ENCODE measurements around the gene HARS1. TPM values are rescaled to one million over a fixed set of nuclear protein-coding genes. Genes with fewer than 3 reads are reported as not detected.
"Not testable (repeated sequence)": the region's sequence is repeated elsewhere in the genome, so short reads cannot be mapped to it uniquely, and the experiment has no call there.

HARS1 gene
- total and polyA plus RNA-seq, 9 donors = 26.8 to 68.6 (median 41.7) TPM

GRCh38 chr5:140672455-140673186, 18.5 kb downstream of the HARS1 start:
- H3K27ac ChIP-seq = no peak overlapping the region
- intact Hi-C loops (cut with DNase I) = no loop called here
- no peak for TF ChIP-seq CTCF (IDR thresholded peaks at IDR 0.05)
- no peaks in the 10 kb centered on the region for H3K36me3 ChIP-seq
- no peak overlapping the region for H3K4me3 ChIP-seq
- peak in 3 of 5 donors; percentile 28 to 69 (median 59) for DNase-seq
- no peaks in the 10 kb centered on the region for H3K27me3 ChIP-seq
- H3K9me3 ChIP-seq = no peaks in the 10 kb centered on the region
- peaks cover 3% of the 10 kb centered on the region for H3K4me1 ChIP-seq (ENCODE audit: insufficient read depth)
- 20 to 49% (median 29%) methylated on average over 57 to 70 of the region's 70 CpGs for WGBS, 3 donors

DNA sequence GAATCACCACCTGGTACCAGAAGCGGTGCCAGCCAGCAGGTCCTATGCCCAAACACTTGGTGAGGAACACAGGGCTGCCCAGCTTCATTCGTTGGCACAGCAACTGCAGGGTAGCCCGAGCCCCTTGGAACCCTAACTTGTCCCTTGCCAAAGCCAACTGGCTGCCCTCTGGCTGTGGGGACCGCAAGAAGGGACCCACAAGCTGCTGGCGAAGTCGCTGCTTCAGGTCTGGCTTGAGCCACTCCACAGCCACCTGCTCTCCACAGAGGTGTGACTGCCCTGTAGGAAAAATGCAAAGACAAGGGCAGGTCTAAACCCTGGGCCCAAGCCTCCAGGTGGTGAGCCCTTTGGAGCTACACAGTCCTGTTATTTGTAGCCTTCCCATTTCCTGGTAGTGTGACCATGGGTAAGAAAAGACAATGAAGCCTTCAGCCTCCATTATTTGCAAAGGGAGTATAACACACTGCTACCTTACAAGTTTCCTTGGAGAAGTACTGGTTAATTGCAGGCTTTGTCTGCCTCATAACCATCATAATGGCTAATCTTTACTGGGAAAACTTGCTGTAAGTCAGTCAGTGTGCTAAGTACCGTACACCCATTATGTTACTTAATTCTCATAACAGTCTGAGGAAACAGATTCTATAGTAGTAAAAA, 19.6 kb downstream of the HARS1 start:
- peaks cover 5% of the 10 kb centered on the region for H3K4me1 ChIP-seq (ENCODE audit: insufficient read depth)
- no peaks in the 10 kb centered on the region for H3K9me3 ChIP-seq
- H3K27me3 ChIP-seq = no peaks in the 10 kb centered on the region
- intact Hi-C loops (cut with DNase I) = no loop called here
- no peak for DNase-seq
- 96 to 97% (median 97%) methylated on average over 1 to 6 of the region's 7 CpGs for WGBS, 3 donors
- H3K4me3 ChIP-seq = no peak overlapping the region
- no peak overlapping the region for H3K27ac ChIP-seq
- no peak for TF ChIP-seq POLR2A (IDR thresholded peaks at IDR 0.05)
- no peak for TF ChIP-seq CTCF (IDR thresholded peaks at IDR 0.05)
- TF ChIP-seq EP300 (IDR thresholded peaks at IDR 0.05) = no peak
- H3K36me3 ChIP-seq = no peaks in the 10 kb centered on the region

- H3K27ac ChIP-seq; intact Hi-C loops (cut with DNase I); H3K27me3 ChIP-seq; H3K9me3 ChIP-seq; H3K36me3 ChIP-seq; H3K4me1 ChIP-seq (ENCODE audit: insufficient read depth); DNase-seq; H3K4me3 ChIP-seq: not testable (repeated sequence)
- 90 to 97% (median 95%) methylated on average over 4 of the region's 4 CpGs for WGBS, 3 donors
Observed at GRCh38 chr5:140671035-140671434, 20.1 kb downstream of the HARS1 start.

DNA sequence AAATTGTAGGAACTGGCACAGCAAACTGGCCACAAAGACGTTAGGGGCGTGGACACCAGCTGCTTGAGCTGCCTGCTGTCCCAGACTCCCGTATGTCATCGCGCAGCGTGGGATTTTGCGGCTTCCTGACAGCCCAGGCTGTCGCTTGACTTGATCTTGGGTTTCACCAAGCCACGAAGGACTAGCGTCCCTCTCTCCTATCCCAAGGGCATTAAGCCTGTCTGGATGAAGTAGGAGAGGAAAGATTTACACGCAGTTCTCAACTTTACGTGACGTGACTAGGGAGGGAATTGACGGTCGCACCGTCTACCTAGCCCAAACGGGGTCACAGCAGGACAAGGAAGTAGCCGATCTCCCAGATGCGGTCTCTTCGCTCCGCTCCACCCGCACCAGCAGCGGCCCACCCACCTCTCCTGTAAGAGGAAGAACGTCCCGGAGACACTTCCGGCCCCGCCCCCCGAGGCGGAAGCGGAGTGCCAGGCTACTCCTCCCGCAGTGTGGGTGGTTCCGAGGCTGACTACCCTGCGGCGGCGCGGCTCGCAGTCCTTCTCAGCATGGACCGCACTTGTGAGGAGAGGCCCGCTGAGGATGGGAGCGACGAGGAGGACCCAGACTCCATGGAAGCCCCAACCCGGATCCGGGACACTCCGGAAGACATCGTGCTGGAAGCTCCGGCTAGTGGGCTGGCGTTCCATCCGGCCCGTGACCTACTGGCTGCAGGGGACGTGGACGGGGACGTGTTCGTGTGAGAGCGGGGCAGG, 26.6 kb downstream of the HARS1 start, which contains the start of gene WDR55:
Gene WDR55 (plus strand): TSS at position 546 of the 761 bp plus-strand sequence. CDS start 9 bp downstream, at position 555.
- DNase-seq = peak; percentile 92 to 94 (median 93)
- peak within 1 kb of the TSS; percentile 86 for H3K4me3 ChIP-seq
- peak within 1 kb of the TSS in 1 of 2 donors; percentile 74 for H3K27ac ChIP-seq
- H3K9me3 ChIP-seq = no peaks in the 10 kb centered on the region
- H3K27me3 ChIP-seq = no peaks in the 10 kb centered on the region
- intact Hi-C loops (cut with DNase I) = no loop called here
- WGBS, 3 donors = 0% methylated on average over 47 to 54 of the region's 54 CpGs
- TF ChIP-seq EP300 (IDR thresholded peaks at IDR 0.05) = peak; percentile 34
- peak; percentile 56 for TF ChIP-seq POLR2A (IDR thresholded peaks at IDR 0.05)
- no peak for TF ChIP-seq CTCF (IDR thresholded peaks at IDR 0.05)
- peaks cover 6% of the 10 kb centered on the region for H3K4me1 ChIP-seq (ENCODE audit: insufficient read depth)
- H3K36me3 ChIP-seq = no peaks in the 10 kb centered on the region

All from ovary (tissue), 9 donors.